Heart left ventricle (tissue), 13 donors: ENCODE results near the gene C11orf98.

ENCODE experiments used
- POLR2A ChIP-seq, 2 donors: fragments of 450-650 bp; IDR thresholded peaks; one replicate each; pipeline ENCODE4 v1.6.1; 2017; ENCODE audit warnings: antibody characterized with exemption in 2 of 2, mild to moderate bottlenecking in 2 of 2, moderate library complexity in 2 of 2
- TF ChIP-seq, protein P1 (sequence below), 12 donors: fragments of 200-600 bp; sonication (generic) in 4 of 12; IDR thresholded peaks; one replicate each; pipeline versions ENCODE4 v1.5.0 to v1.8.0; 2018 to 2022; ENCODE audit warnings: antibody characterized with exemption in 12 of 12, mild to moderate bottlenecking in 5 of 12
- donor health status: ischemic (EF 13 %, LVEDD 7.1; RV severe dilation, severe dysfunction).
- donor health status: DM: no; HTN: yes; CAD: no.
- donor health status: DM: no; HTN: no; CAD: no.
- donor health status: ischemic (EF 25% LVEDD 6.9; RV normal size, moderate dysfunction).
- donor health status: ischemic (EF 25% LVEDD 5.7; RV mildly dilated, moderate dysfunction).
- donor health status: ischemic (EF 35%, LVEDD 5.7; RV mildly dilated, moderate dysfunction).
- donor health status: nonischemic (EF 11% LVEDD 7.7; RV severe dilation, severe dysfunction).
- donor health status: DM: yes; HTN: yes; CAD: no.
- donor health status: PGD.
- donor health status: ischemic (EF 29% LVEDD 5.4; RV normal size, mild dysfunction).
- donor health status: nonischemic (EF 23%, LVEDD 6.1; RV moderate dilation, normal function).

- TF ChIP-seq, protein P1, sequence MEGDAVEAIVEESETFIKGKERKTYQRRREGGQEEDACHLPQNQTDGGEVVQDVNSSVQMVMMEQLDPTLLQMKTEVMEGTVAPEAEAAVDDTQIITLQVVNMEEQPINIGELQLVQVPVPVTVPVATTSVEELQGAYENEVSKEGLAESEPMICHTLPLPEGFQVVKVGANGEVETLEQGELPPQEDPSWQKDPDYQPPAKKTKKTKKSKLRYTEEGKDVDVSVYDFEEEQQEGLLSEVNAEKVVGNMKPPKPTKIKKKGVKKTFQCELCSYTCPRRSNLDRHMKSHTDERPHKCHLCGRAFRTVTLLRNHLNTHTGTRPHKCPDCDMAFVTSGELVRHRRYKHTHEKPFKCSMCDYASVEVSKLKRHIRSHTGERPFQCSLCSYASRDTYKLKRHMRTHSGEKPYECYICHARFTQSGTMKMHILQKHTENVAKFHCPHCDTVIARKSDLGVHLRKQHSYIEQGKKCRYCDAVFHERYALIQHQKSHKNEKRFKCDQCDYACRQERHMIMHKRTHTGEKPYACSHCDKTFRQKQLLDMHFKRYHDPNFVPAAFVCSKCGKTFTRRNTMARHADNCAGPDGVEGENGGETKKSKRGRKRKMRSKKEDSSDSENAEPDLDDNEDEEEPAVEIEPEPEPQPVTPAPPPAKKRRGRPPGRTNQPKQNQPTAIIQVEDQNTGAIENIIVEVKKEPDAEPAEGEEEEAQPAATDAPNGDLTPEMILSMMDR (IDR thresholded peaks at IDR 0.05): no peak
- TF ChIP-seq POLR2A (IDR thresholded peaks at IDR 0.05): no peak
Observed at GRCh38 chr11:62614275-62614674, 50.7 kb downstream of the C11orf98 start.
